HL-60 (cell line): ENCODE results near the gene OXSR1.
A peak's percentile ranks its signal among the peaks of the same experiment; 100 is the strongest.

Experiments
- GABPA ChIP-seq: IDR thresholded peaks from 2 replicates; pipeline ENCODE4 v1.6.1; 2012; ENCODE audit warnings: low read depth
- POLR2AphosphoS5 ChIP-seq: IDR thresholded peaks from 2 replicates; pipeline ENCODE4 v1.6.1; 2012; ENCODE audit warnings: low read depth
- SPI1 ChIP-seq: IDR thresholded peaks from 2 replicates; pipeline ENCODE4 v1.6.1; 2012; ENCODE audit warnings: low read depth, mild to moderate bottlenecking, borderline replicate concordance
- TF ChIP-seq, protein P1 (sequence below): IDR thresholded peaks from one replicate; pipeline ENCODE4 v1.5.1; 2011; ENCODE audit warnings: low read length, control low read depth, inconsistent platforms; ENCODE audit not compliant: insufficient read depth

GRCh38 chr3:38138349-38139190, 26.8 kb upstream of the OXSR1 start, which contains the start of gene MYD88:
- TF ChIP-seq, protein P1, sequence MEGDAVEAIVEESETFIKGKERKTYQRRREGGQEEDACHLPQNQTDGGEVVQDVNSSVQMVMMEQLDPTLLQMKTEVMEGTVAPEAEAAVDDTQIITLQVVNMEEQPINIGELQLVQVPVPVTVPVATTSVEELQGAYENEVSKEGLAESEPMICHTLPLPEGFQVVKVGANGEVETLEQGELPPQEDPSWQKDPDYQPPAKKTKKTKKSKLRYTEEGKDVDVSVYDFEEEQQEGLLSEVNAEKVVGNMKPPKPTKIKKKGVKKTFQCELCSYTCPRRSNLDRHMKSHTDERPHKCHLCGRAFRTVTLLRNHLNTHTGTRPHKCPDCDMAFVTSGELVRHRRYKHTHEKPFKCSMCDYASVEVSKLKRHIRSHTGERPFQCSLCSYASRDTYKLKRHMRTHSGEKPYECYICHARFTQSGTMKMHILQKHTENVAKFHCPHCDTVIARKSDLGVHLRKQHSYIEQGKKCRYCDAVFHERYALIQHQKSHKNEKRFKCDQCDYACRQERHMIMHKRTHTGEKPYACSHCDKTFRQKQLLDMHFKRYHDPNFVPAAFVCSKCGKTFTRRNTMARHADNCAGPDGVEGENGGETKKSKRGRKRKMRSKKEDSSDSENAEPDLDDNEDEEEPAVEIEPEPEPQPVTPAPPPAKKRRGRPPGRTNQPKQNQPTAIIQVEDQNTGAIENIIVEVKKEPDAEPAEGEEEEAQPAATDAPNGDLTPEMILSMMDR: no peak
- TF ChIP-seq GABPA (no peak), POLR2AphosphoS5 (peak; percentile 69; the same call in 1 of the 2 replicates), SPI1 (peak; percentile 97)
